Spinal cord (tissue), 10 donors: ENCODE results near the gene BAIAP2L1. TPM values are rescaled to one million over a fixed set of nuclear protein-coding genes. Genes with fewer than 3 reads are reported as not detected.
A peak's percentile ranks its signal among the peaks of the same experiment; 100 is the strongest.

Experiments used
- DNase-seq, 6 donors: peaks; one replicate each; pipeline versions ENCODE4 v3.0.0 to v3.0.0-alpha.2; 2013 to 2015; ENCODE audit warnings: low spot score in 6 of 6, low read depth in 4 of 6
- H3K27ac ChIP-seq: one replicate; pipeline ENCODE4 v1.5.1; 2013; ENCODE audit warnings: low read depth, low read length, control low read depth
- H3K27me3 ChIP-seq: one replicate; pipeline ENCODE4 v1.6.1; 2013; ENCODE audit warnings: low read length; ENCODE audit not compliant: control insufficient read depth, insufficient read depth
- H3K36me3 ChIP-seq: one replicate; pipeline ENCODE4 v1.6.1; 2013; ENCODE audit warnings: low read length; ENCODE audit not compliant: control insufficient read depth, insufficient read depth
- H3K4me1 ChIP-seq: one replicate; pipeline ENCODE4 v1.6.1; 2013; ENCODE audit warnings: low read length; ENCODE audit not compliant: control insufficient read depth, insufficient read depth
- H3K4me3 ChIP-seq: one replicate; pipeline ENCODE4 v1.5.1; 2013; ENCODE audit warnings: low read depth, low read length, control low read depth
- H3K9me3 ChIP-seq: one replicate; pipeline ENCODE4 v1.6.1; 2013; ENCODE audit warnings: low read length; ENCODE audit not compliant: control insufficient read depth, insufficient read depth
- WGBS: methylation state at CpG from one replicate; pipeline ENCODE4 v1.1.5; 2013; ENCODE audit warnings: missing lambda C conversion rate; ENCODE audit not compliant: insufficient coverage; 5-methylcytosine and 5-hydroxymethylcytosine counted together
- polyA plus RNA-seq, 2 donors: library from polyadenylated mRNA; unstranded; fragments of 120-200 nt; gene quantifications; one replicate each; pipeline ENCODE4 v1.2.1, GENCODE V29; 2013; ENCODE audit not compliant: insufficient read length in 2 of 2
- total RNA-seq, 2 donors: library from RNA; depleted of rRNA in 1 of 2; stranded (reverse); fragments of 120-200 nt in 1 of 2; fragments of >200 nt in 1 of 2; gene quantifications; one replicate each; pipeline versions ENCODE4 v1.2.3 to v1.2.4, GENCODE V29; 2013 to 2014
- donor health status: healthy.

The BAIAP2L1 gene
- total and polyA plus RNA-seq, 4 donors = 1.5 to 4.3 (median 2.2) TPM

GRCh38 chr7:98329791-98330373, 71.0 kb downstream of the BAIAP2L1 start:
- Histone ChIP-seq H3K36me3 (no peaks in the 10 kb centered on the region), H3K4me3 (no peak overlapping the region), H3K27ac (peak overlapping the region; percentile 10), H3K4me1 (no peaks in the 10 kb centered on the region), H3K27me3 (no peaks in the 10 kb centered on the region), H3K9me3 (no peaks in the 10 kb centered on the region)
- DNase-seq = no peak
- WGBS = 70% methylated on average over 7 of the region's 9 CpGs

GRCh38 chr7:98329100-98329790, 71.6 kb downstream of the BAIAP2L1 start:
- no peaks in the 10 kb centered on the region for H3K4me1 ChIP-seq
- H3K36me3 ChIP-seq = no peaks in the 10 kb centered on the region
- H3K9me3 ChIP-seq = no peaks in the 10 kb centered on the region
- no peak overlapping the region for H3K27ac ChIP-seq
- 93% methylated on average over 5 of the region's 14 CpGs for WGBS
- DNase-seq = no peak
- H3K27me3 ChIP-seq = no peaks in the 10 kb centered on the region
- no peak overlapping the region for H3K4me3 ChIP-seq

- no peak overlapping the region for H3K4me3 ChIP-seq
- no peak for DNase-seq
- H3K36me3 ChIP-seq = no peaks in the 10 kb centered on the region
- H3K27ac ChIP-seq = no peak overlapping the region
- H3K27me3 ChIP-seq = peaks cover 2% of the 10 kb centered on the region
- H3K4me1 ChIP-seq = peaks cover 12% of the 10 kb centered on the region
- H3K9me3 ChIP-seq = no peaks in the 10 kb centered on the region
- 89% methylated on average over 3 of the region's 6 CpGs for WGBS
These were observed 76.1 kb downstream of the BAIAP2L1 start for GRCh38 chr7:98324782-98325181.

- Histone ChIP-seq H3K27ac (no peak overlapping the region), H3K9me3 (no peaks in the 10 kb centered on the region), H3K4me3 (no peak overlapping the region), H3K4me1 (peaks cover 12% of the 10 kb centered on the region), H3K36me3 (no peaks in the 10 kb centered on the region), H3K27me3 (peaks cover 2% of the 10 kb centered on the region)
- DNase-seq = peak in 2 of 6 donors; percentile 17 to 42
- 29% methylated on average over 16 of the region's 28 CpGs for whole genome bisulfite sequencing
These were observed 77.1 kb downstream of the BAIAP2L1 start for GRCh38 chr7:98323597-98324322.

GRCh38 chr7:98322331-98323270, 78.3 kb downstream of the BAIAP2L1 start:
- 71% methylated on average over 23 of the region's 24 CpGs for WGBS
- H3K27ac ChIP-seq = no peak overlapping the region
- DNase-seq = peak in 2 of 6 donors; percentile 18 to 28

GRCh38 chr7:98321301-98321700, 79.6 kb downstream of the BAIAP2L1 start:
- Histone ChIP-seq H3K4me3 (no peak overlapping the region), H3K9me3 (no peaks in the 10 kb centered on the region), H3K27ac (no peak overlapping the region), H3K4me1 (peaks cover 12% of the 10 kb centered on the region), H3K27me3 (peaks cover 2% of the 10 kb centered on the region), H3K36me3 (no peaks in the 10 kb centered on the region)
- no peak for DNase-seq
- 89% methylated on average over 10 of the region's 10 CpGs for WGBS

More at GRCh38 chr7:98322331-98323270, 78.3 kb downstream of the BAIAP2L1 start:
- H3K4me3 ChIP-seq = no peak overlapping the region
- no peaks in the 10 kb centered on the region for H3K9me3 ChIP-seq
- peaks cover 2% of the 10 kb centered on the region for H3K27me3 ChIP-seq
- H3K36me3 ChIP-seq = no peaks in the 10 kb centered on the region
- peaks cover 12% of the 10 kb centered on the region for H3K4me1 ChIP-seq

- no peak overlapping the region for H3K4me3 ChIP-seq
- 88% methylated on average over 7 of the region's 9 CpGs for WGBS
- H3K4me1 ChIP-seq = peaks cover 12% of the 10 kb centered on the region
- H3K9me3 ChIP-seq = no peaks in the 10 kb centered on the region
- DNase-seq = no peak
- H3K27me3 ChIP-seq = peaks cover 2% of the 10 kb centered on the region
- H3K27ac ChIP-seq = no peak overlapping the region
- no peaks in the 10 kb centered on the region for H3K36me3 ChIP-seq
These were observed 81.7 kb downstream of the BAIAP2L1 start for GRCh38 chr7:98319176-98319575.

GRCh38 chr7:98317366-98318040, 83.4 kb downstream of the BAIAP2L1 start:
- no peak overlapping the region for H3K27ac ChIP-seq
- no peaks in the 10 kb centered on the region for H3K36me3 ChIP-seq
- no peak for DNase-seq
- H3K27me3 ChIP-seq = no peaks in the 10 kb centered on the region
- 93% methylated on average over 14 of the region's 14 CpGs for WGBS
- no peaks in the 10 kb centered on the region for H3K9me3 ChIP-seq
- H3K4me3 ChIP-seq = no peak overlapping the region
- H3K4me1 ChIP-seq = peaks cover 5% of the 10 kb centered on the region
